Psoas muscle (tissue), 8 donors: Measurements from ENCODE around the gene CCDC106. TPM values are rescaled to one million over a fixed set of nuclear protein-coding genes. Genes with fewer than 3 reads are reported as not detected.

Experiments
- ATAC-seq, 4 donors: fragments of 200-7000 bp; cut with Tn5 transposase; one replicate each; pipeline ENCODE4 v1.9.1; 2020; ENCODE audit warnings: moderate library complexity in 3 of 4, mild to moderate bottlenecking in 2 of 4
- DNase-seq, 2 donors: peaks; one replicate each; pipeline ENCODE4 v3.0.0-alpha.2; 2020
- H3K27ac ChIP-seq: fragments of 200-600 bp; one replicate; pipeline ENCODE4 v1.8.0; 2022
- H3K27me3 ChIP-seq, 3 donors: fragments of 200-600 bp in 1 of 3; one replicate each; pipeline versions ENCODE4 v1.6.1 to v1.8.0; 2013 to 2022; ENCODE audit warnings: low read length in 2 of 3, mild to moderate bottlenecking in 2 of 3, moderate library complexity in 1 of 3; ENCODE audit not compliant: insufficient read depth in 3 of 3
- H3K36me3 ChIP-seq, 2 donors: fragments of 200-600 bp in 1 of 2; one replicate each; pipeline versions ENCODE4 v1.6.1 to v1.8.0; 2013 to 2022; ENCODE audit warnings: low read depth in 1 of 2, mild to moderate bottlenecking in 1 of 2, moderate library complexity in 1 of 2; ENCODE audit not compliant: insufficient read depth in 1 of 2
- H3K4me1 ChIP-seq: fragments of 200-600 bp; one replicate; pipeline ENCODE4 v1.8.0; 2022
- H3K4me3 ChIP-seq: fragments of 200-600 bp; one replicate; pipeline ENCODE4 v1.8.0; 2022; ENCODE audit warnings: mild to moderate bottlenecking
- H3K9me3 ChIP-seq: fragments of 200-600 bp; one replicate; pipeline ENCODE4 v1.8.0; 2022
- WGBS, 3 donors: extraction: QIAGEN DNeasy Blood & Tissue Kit; methylation state at CpG; one replicate each; pipeline versions ENCODE4 v1.1.6 to v1.1.7; 2013; 5-methylcytosine and 5-hydroxymethylcytosine counted together
- intact Hi-C, 2 donors: fragments of 100-400 bp; cut with DNase I; formaldehyde crosslinking; loops; one replicate each; pipeline versions ENCODE4 v1.11.0 to v1.14.2; 2022
- polyA plus RNA-seq, 3 donors: library from polyadenylated mRNA; stranded (reverse); fragments of 200-250 nt; gene quantifications; one replicate each; pipeline ENCODE4 v1.2.3, GENCODE V29; 2013
- total RNA-seq, 4 donors: library from RNA; stranded (reverse); fragmentation: NEBNext Ultra II Directional in 2 of 4; extraction: Animal tissue kit (Norgen Biotek cat#: 25700) in 2 of 4; gene quantifications; one replicate each; pipeline versions ENCODE4 v1.2.1 to v1.2.4, GENCODE V29; 2021 to 2023
- TF ChIP-seq, protein P1 (sequence below): fragments of 200-600 bp; IDR thresholded peaks from one replicate; pipeline ENCODE4 v1.8.0; 2022; ENCODE audit warnings: antibody characterized with exemption
- donor health status: healthy with polysubstance abuse.
- donor health status: DM: no; HTN: no; CAD: no; lungs with moderate emphysema.
- donor health status: Bipolar disorder and iron deficiency.
- donor health status: healthy.
- donor health status: DM: yes; HTN: yes; CAD: no.
- donor health status: DM: no; HTN: no; CAD: no.
- donor health status: DM: no; HTN: no; CAD: no.
- donor health status: DM: yes; HTN: yes; CAD: no.

The CCDC106 gene
- total and polyA plus RNA-seq, 7 donors: 4.4 to 12.0 (median 10.0) TPM

- TF ChIP-seq, protein P1, sequence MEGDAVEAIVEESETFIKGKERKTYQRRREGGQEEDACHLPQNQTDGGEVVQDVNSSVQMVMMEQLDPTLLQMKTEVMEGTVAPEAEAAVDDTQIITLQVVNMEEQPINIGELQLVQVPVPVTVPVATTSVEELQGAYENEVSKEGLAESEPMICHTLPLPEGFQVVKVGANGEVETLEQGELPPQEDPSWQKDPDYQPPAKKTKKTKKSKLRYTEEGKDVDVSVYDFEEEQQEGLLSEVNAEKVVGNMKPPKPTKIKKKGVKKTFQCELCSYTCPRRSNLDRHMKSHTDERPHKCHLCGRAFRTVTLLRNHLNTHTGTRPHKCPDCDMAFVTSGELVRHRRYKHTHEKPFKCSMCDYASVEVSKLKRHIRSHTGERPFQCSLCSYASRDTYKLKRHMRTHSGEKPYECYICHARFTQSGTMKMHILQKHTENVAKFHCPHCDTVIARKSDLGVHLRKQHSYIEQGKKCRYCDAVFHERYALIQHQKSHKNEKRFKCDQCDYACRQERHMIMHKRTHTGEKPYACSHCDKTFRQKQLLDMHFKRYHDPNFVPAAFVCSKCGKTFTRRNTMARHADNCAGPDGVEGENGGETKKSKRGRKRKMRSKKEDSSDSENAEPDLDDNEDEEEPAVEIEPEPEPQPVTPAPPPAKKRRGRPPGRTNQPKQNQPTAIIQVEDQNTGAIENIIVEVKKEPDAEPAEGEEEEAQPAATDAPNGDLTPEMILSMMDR: no peak
- 18 to 27% (median 18%) methylated on average over 12 of the region's 12 CpGs for WGBS, 3 donors
- intact Hi-C loops: loop anchor here (1.0 to 5.0 kb wide), 2 partner anchors 89 to 94 kb away; no protein-coding TSS in a partner anchor
- DNase-seq: no peak
- Histone ChIP-seq H3K4me1 (peaks cover 37% of the 10 kb centered on the region), H3K4me3 (peak overlapping the region; percentile 81), H3K27me3 (no peaks in the 10 kb centered on the region), H3K27ac (peak overlapping the region; percentile 96), H3K36me3 (peaks cover 3 to 24% of the 10 kb centered on the region in 2 donors), H3K9me3 (no peaks in the 10 kb centered on the region)
- no peak for ATAC-seq
Measured at GRCh38 chr19:55606471-55606787, 41.6 kb upstream of the CCDC106 start.

DNA sequence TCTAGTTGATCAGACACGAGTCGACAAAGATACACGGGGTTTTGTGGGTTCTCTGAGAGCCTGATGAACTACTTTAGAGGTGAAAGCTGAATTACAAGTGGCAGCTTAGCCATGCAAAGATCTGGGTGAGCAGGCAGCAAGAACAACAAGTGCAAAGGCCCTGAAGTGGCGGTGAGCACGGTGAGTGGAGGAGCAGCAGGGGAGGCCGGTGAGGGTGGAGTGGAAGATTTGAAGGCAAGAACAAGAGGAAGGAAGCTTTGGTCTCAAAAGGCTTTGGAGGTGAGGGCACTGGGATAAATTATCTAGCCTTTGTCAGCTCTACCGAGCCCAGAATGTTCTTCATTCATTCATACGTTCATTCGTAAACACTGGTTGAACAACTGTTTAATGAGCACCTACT is 41.2 kb upstream of the CCDC106 start:
- Histone ChIP-seq H3K27me3 (no peaks in the 10 kb centered on the region), H3K4me3 (peak overlapping the region; percentile 81), H3K36me3 (peaks cover 3 to 24% of the 10 kb centered on the region in 2 donors), H3K27ac (peak overlapping the region; percentile 96), H3K4me1 (peaks cover 41% of the 10 kb centered on the region), H3K9me3 (no peaks in the 10 kb centered on the region)
- DNase-seq: no peak
- intact Hi-C loops: loop anchor here (1.0 to 5.0 kb wide), 2 partner anchors 90 to 95 kb away; no protein-coding TSS in a partner anchor
- ATAC-seq: no peak
- 67 to 69% (median 67%) methylated on average over 9 of the region's 9 CpGs for WGBS, 3 donors
- TF ChIP-seq, protein P1: no peak

DNA sequence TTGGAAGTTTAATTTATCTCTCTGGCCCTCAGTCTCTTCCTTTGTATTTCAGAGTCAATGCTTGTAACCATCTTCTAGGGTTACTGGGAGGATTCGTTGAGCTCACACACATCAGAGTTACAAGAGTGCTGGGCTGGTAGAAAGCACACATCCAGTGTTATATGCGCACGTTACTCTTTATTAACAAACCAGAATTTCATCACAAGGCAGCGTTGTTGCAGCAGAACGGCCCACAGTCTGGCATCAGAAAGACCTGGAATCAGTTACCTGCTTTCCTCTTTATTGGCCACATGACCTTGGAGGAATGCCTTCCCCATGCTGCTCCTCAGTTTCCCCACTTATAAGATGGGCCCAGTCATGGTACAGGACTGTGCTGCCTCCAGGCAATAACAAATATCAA is 38.7 kb upstream of the CCDC106 start:
- no peak overlapping the region for H3K4me3 ChIP-seq
- DNase-seq (no peak), ATAC-seq (no peak)
- TF ChIP-seq, protein P1: no peak
- H3K9me3 ChIP-seq: no peaks in the 10 kb centered on the region
- peak overlapping the region; percentile 9 for H3K27ac ChIP-seq
- H3K36me3 ChIP-seq: peaks cover 3 to 25% of the 10 kb centered on the region in 2 donors
- peaks cover 46% of the 10 kb centered on the region for H3K4me1 ChIP-seq
- WGBS, 3 donors: 78 to 81% (median 79%) methylated on average over 5 of the region's 5 CpGs
- intact Hi-C loops: loop anchor here in 1 of 2 donors (5.0 kb wide), 1 partner anchor 97 kb away; no protein-coding TSS in a partner anchor
- no peaks in the 10 kb centered on the region for H3K27me3 ChIP-seq

GRCh38 chr19:55611300-55611982 is 36.6 kb upstream of the CCDC106 start:
- DNase-seq: peak in 1 of 2 donors; percentile 60
- Histone ChIP-seq H3K27ac (peak overlapping the region; percentile 71), H3K4me1 (peaks cover 40% of the 10 kb centered on the region), H3K9me3 (no peaks in the 10 kb centered on the region), H3K27me3 (no peaks in the 10 kb centered on the region), H3K4me3 (peak overlapping the region; percentile 20), H3K36me3 (peaks cover 9 to 44% of the 10 kb centered on the region in 2 donors)
- TF ChIP-seq, protein P1: no peak
- WGBS, 3 donors: 34 to 48% (median 36%) methylated on average over 15 of the region's 15 CpGs
- peak; percentile 76 to 90 (median 80) for ATAC-seq
- intact Hi-C loops: no loop called here
